ENCODE measurements around the gene RBMS1. TPM values are rescaled to one million over a fixed set of nuclear protein-coding genes. Genes with fewer than 3 reads are reported as not detected.

The RBMS1 gene
- total RNA-seq, 4 donors from 2014 or later = 50.2 to 62.3 (median 59.1) TPM

GRCh38 chr2:160294889-160295288 lies 198.7 kb downstream of the RBMS1 start:
- intact Hi-C loops (cut with DNase I; ENCODE audit: low total_unique reads) = no loop called here
- TF ChIP-seq POLR2A (IDR thresholded peaks at IDR 0.05) (no peak), CTCF (IDR thresholded peaks at IDR 0.05) (no peak)
- no peak for DNase-seq (ENCODE audit: low spot score in 2 of 2)
- no peak overlapping the region for H3K4me3 ChIP-seq (ENCODE audit: low read depth, poor library complexity, severe bottlenecking)

- no peak overlapping the region for H3K4me3 ChIP-seq (ENCODE audit: low read depth, poor library complexity, severe bottlenecking)
- WGBS, 2 donors = 35 to 46% methylated on average over 5 of the region's 5 CpGs
- TF ChIP-seq POLR2A (IDR thresholded peaks at IDR 0.05) (no peak), CTCF (IDR thresholded peaks at IDR 0.05) (no peak)
- DNase-seq (ENCODE audit: low spot score in 2 of 2) = peak; percentile 67 to 90
- intact Hi-C loops (cut with DNase I; ENCODE audit: low total_unique reads) = no loop called here
These were observed 199.2 kb downstream of the RBMS1 start for GRCh38 chr2:160294339-160294803.

- intact Hi-C loops (cut with DNase I; ENCODE audit: low total_unique reads) = no loop called here
- WGBS, 2 donors = 68 to 69% methylated on average over 6 of the region's 6 CpGs
- peak in 1 of 2 donors; percentile 42 for DNase-seq (ENCODE audit: low spot score in 2 of 2)
- H3K4me3 ChIP-seq (ENCODE audit: low read depth, poor library complexity, severe bottlenecking) = no peak overlapping the region
- no peak for TF ChIP-seq POLR2A (IDR thresholded peaks at IDR 0.05)
- TF ChIP-seq CTCF (IDR thresholded peaks at IDR 0.05) = no peak
These were observed 200.1 kb downstream of the RBMS1 start for GRCh38 chr2:160293391-160294091.

GRCh38 chr2:160292225-160292624 lies 201.4 kb downstream of the RBMS1 start:
- DNase-seq (ENCODE audit: low spot score in 2 of 2) = no peak
- 83 to 84% methylated on average over 1 of the region's 1 CpG for WGBS, 2 donors
- no peak overlapping the region for H3K4me3 ChIP-seq (ENCODE audit: low read depth, poor library complexity, severe bottlenecking)
- TF ChIP-seq POLR2A (IDR thresholded peaks at IDR 0.05) = no peak
- no peak for TF ChIP-seq CTCF (IDR thresholded peaks at IDR 0.05)
- intact Hi-C loops (cut with DNase I; ENCODE audit: low total_unique reads) = no loop called here

- WGBS, 2 donors = 64 to 76% methylated on average over 4 of the region's 4 CpGs
- DNase-seq (ENCODE audit: low spot score in 2 of 2) = no peak
- no peak overlapping the region for H3K4me3 ChIP-seq (ENCODE audit: low read depth, poor library complexity, severe bottlenecking)
- intact Hi-C loops (cut with DNase I; ENCODE audit: low total_unique reads) = no loop called here
- no peak for TF ChIP-seq CTCF (IDR thresholded peaks at IDR 0.05)
- no peak for TF ChIP-seq POLR2A (IDR thresholded peaks at IDR 0.05)
These were observed 202.2 kb downstream of the RBMS1 start for GRCh38 chr2:160291382-160291781.

GRCh38 chr2:160290598-160290997 lies 203.0 kb downstream of the RBMS1 start:
- 83 to 84% methylated on average over 3 of the region's 3 CpGs for WGBS, 2 donors
- DNase-seq (ENCODE audit: low spot score in 2 of 2) = no peak
- TF ChIP-seq CTCF (IDR thresholded peaks at IDR 0.05) (no peak), POLR2A (IDR thresholded peaks at IDR 0.05) (no peak)
- H3K4me3 ChIP-seq (ENCODE audit: low read depth, poor library complexity, severe bottlenecking) = no peak overlapping the region
- intact Hi-C loops (cut with DNase I; ENCODE audit: low total_unique reads) = no loop called here

All from lower leg skin (tissue), 4 donors.